DOHH2 (cell line): ENCODE data around the gene PREX1.

Experiments used
- H3F3A ChIP-seq: fragments of 200-600 bp; sonication (generic), shearing (Covaris generic); 2 replicates; pipeline ENCODE4 v1.6.0; 2016; ENCODE audit warnings: antibody characterized with exemption, mild to moderate bottlenecking; ENCODE audit not compliant: control insufficient read depth, insufficient read depth
- H3K27ac ChIP-seq: fragments of 200-600 bp; sonication (generic); 2 replicates; pipeline ENCODE4 v1.5.1; 2014; ENCODE audit warnings: low read depth, mild to moderate bottlenecking, low read length, moderate library complexity
- H3K27me3 ChIP-seq: fragments of 200-600 bp; sonication (generic); 2 replicates; pipeline ENCODE4 v1.6.1; 2014; ENCODE audit warnings: mild to moderate bottlenecking, low read length, mixed read lengths; ENCODE audit not compliant: control insufficient read depth
- H3K36me3 ChIP-seq: fragments of 200-600 bp; sonication (generic); 2 replicates; pipeline ENCODE4 v1.6.1; 2014; ENCODE audit warnings: mild to moderate bottlenecking, low read length, moderate library complexity, mixed read lengths; ENCODE audit not compliant: control insufficient read depth
- H3K4me1 ChIP-seq: fragments of 200-600 bp; sonication (generic); 2 replicates; pipeline ENCODE4 v1.6.1; 2014; ENCODE audit warnings: mild to moderate bottlenecking, low read length, mixed read lengths; ENCODE audit not compliant: control insufficient read depth
- H3K4me2 ChIP-seq: fragments of 200-600 bp; sonication (generic); 2 replicates; pipeline ENCODE4 v1.6.0; 2014; ENCODE audit warnings: mild to moderate bottlenecking, low read length, moderate library complexity
- H3K4me3 ChIP-seq: fragments of 200-600 bp; sonication (generic); 2 replicates; pipeline ENCODE4 v1.5.1; 2014; ENCODE audit warnings: mild to moderate bottlenecking, low read length, mixed read lengths
- H3K79me2 ChIP-seq: fragments of 200-600 bp; sonication (generic); 2 replicates; pipeline ENCODE4 v1.6.1; 2014; ENCODE audit warnings: mild to moderate bottlenecking, low read length, mixed read lengths; ENCODE audit not compliant: control insufficient read depth
- H3K9me2 ChIP-seq: fragments of 200-600 bp; sonication (generic); replicated peaks from 2 replicates; pipeline ENCODE4 v1.6.1; 2014; ENCODE audit warnings: mild to moderate bottlenecking, low read length, mixed read lengths; ENCODE audit not compliant: control insufficient read depth
- H3K9me3 ChIP-seq: fragments of 200-600 bp; sonication (generic); 2 replicates; pipeline ENCODE4 v1.6.1; 2014; ENCODE audit warnings: antibody characterized with exemption, low read length, mixed read lengths; ENCODE audit not compliant: control insufficient read depth, insufficient read depth
- H4K20me1 ChIP-seq: fragments of 200-600 bp; sonication (generic); 2 replicates; pipeline ENCODE4 v1.6.0; 2014; ENCODE audit warnings: low read depth, mild to moderate bottlenecking, antibody characterized with exemption, low read length, moderate library complexity; ENCODE audit not compliant: control insufficient read depth, insufficient read depth
- CTCF ChIP-seq: fragments of 200-600 bp; sonication (generic); IDR thresholded peaks from one replicate; pipeline ENCODE4 v1.5.1; 2014; ENCODE audit warnings: antibody characterized with exemption, mild to moderate bottlenecking, low read depth, low read length; ENCODE audit not compliant: poor library complexity, severe bottlenecking
- EZH2phosphoT487 ChIP-seq: fragments of 200-600 bp; sonication (generic); IDR thresholded peaks from 2 replicates; pipeline ENCODE4 v1.6.1; 2017; ENCODE audit warnings: borderline replicate concordance, mild to moderate bottlenecking, antibody characterized with exemption, low read length, moderate library complexity, mixed read lengths

Gene PREX1

GRCh38 chr20:48618631-48619030, 209.2 kb downstream of the PREX1 start:
- TF ChIP-seq CTCF (no peak), EZH2phosphoT487 (no peak)
- H3F3A ChIP-seq = no peaks in the 10 kb centered on the region

GRCh38 chr20:48618052-48618451, 209.7 kb downstream of the PREX1 start:
- Histone ChIP-seq H3K4me3 (no peak overlapping the region), H3K36me3 (no peaks in the 10 kb centered on the region), H3K4me1 (no peaks in the 10 kb centered on the region; the same call in 1 of the 2 replicates), H4K20me1 (no peaks in the 10 kb centered on the region), H3F3A (no peaks in the 10 kb centered on the region), H3K27ac (no peak overlapping the region), H3K79me2 (no peaks in the 10 kb centered on the region), H3K27me3 (no peaks in the 10 kb centered on the region), H3K9me3 (no peaks in the 10 kb centered on the region), H3K4me2 (no peak overlapping the region), H3K9me2 (no peaks in the 10 kb centered on the region)
- TF ChIP-seq EZH2phosphoT487 (no peak), CTCF (no peak)

More at GRCh38 chr20:48618631-48619030, 209.2 kb downstream of the PREX1 start:
- Histone ChIP-seq H3K79me2 (no peaks in the 10 kb centered on the region), H3K4me3 (no peak overlapping the region), H3K27ac (no peak overlapping the region), H3K4me1 (no peaks in the 10 kb centered on the region; the same call in 1 of the 2 replicates), H3K4me2 (no peak overlapping the region), H4K20me1 (no peaks in the 10 kb centered on the region), H3K9me2 (no peaks in the 10 kb centered on the region), H3K27me3 (no peaks in the 10 kb centered on the region), H3K9me3 (no peaks in the 10 kb centered on the region), H3K36me3 (no peaks in the 10 kb centered on the region)

GRCh38 chr20:48617481-48617880, 210.3 kb downstream of the PREX1 start:
- TF ChIP-seq CTCF (no peak), EZH2phosphoT487 (no peak)
- Histone ChIP-seq H3K27ac (no peak overlapping the region), H3K4me1 (no peaks in the 10 kb centered on the region; the same call in 1 of the 2 replicates), H3K27me3 (no peaks in the 10 kb centered on the region), H3F3A (no peaks in the 10 kb centered on the region), H3K9me2 (no peaks in the 10 kb centered on the region), H3K79me2 (no peaks in the 10 kb centered on the region), H3K4me2 (no peak overlapping the region), H4K20me1 (no peaks in the 10 kb centered on the region), H3K36me3 (no peaks in the 10 kb centered on the region), H3K4me3 (no peak overlapping the region), H3K9me3 (no peaks in the 10 kb centered on the region)

GRCh38 chr20:48616481-48616880, 211.3 kb downstream of the PREX1 start:
- Histone ChIP-seq H3F3A (no peaks in the 10 kb centered on the region), H3K79me2 (no peaks in the 10 kb centered on the region), H3K36me3 (no peaks in the 10 kb centered on the region), H3K9me2 (no peaks in the 10 kb centered on the region), H4K20me1 (no peaks in the 10 kb centered on the region), H3K9me3 (no peaks in the 10 kb centered on the region), H3K27me3 (no peaks in the 10 kb centered on the region), H3K4me3 (no peak overlapping the region), H3K4me1 (no peaks in the 10 kb centered on the region; the same call in 1 of the 2 replicates), H3K4me2 (no peak overlapping the region), H3K27ac (no peak overlapping the region)
- TF ChIP-seq CTCF = no peak
- no peak for TF ChIP-seq EZH2phosphoT487
